Astrocyte of the cerebellum (primary cell): Measurements from ENCODE around the gene MYPN.
"Not testable (repeated sequence)": the region's sequence is repeated elsewhere in the genome, so short reads cannot be mapped to it uniquely, and the experiment has no call there.

ENCODE experiments used
- DNase-seq: peaks from one replicate; pipeline ENCODE4 v3.0.0-alpha.2; 2011; ENCODE audit warnings: low read depth
- H3K4me3 ChIP-seq: 2 replicates; pipeline ENCODE4 v1.5.1; 2011; ENCODE audit warnings: mild to moderate bottlenecking, low read depth, low read length, moderate library complexity
- in situ Hi-C: cut with HindIII; loops from 2 replicates; pipeline ENCODE4 v1.10.0; 2017; ENCODE audit warnings: low sequenced_read_pairs
- TF ChIP-seq, protein P1 (sequence below): IDR thresholded peaks from 2 replicates; pipeline ENCODE4 v1.5.1; 2012; ENCODE audit warnings: low read length, low read depth, moderate library complexity, mild to moderate bottlenecking; ENCODE audit errors: missing control alignments

The MYPN gene

DNA sequence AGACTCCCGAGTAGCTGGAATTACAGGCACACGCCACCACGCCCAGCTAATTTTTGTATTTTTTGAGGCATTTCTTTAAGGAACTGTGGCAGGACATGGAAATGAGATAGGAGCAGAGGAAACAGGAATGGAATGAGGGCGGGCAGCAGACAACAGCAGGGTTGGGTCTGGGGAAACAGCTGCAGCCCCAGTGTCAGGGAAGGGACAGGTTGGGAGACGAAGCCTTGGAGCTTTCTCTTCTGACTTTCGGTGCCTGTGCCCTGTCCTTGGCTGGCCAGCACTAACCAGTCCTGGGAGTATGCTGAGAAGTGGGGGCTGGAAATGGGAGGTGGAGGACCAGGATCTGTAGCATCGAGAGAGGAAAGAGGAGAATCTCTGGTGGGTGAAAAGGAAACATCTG, 75.3 kb downstream of the MYPN start:
- in situ Hi-C loops = no loop called here
- H3K4me3 ChIP-seq = no peak overlapping the region
- TF ChIP-seq, protein P1, sequence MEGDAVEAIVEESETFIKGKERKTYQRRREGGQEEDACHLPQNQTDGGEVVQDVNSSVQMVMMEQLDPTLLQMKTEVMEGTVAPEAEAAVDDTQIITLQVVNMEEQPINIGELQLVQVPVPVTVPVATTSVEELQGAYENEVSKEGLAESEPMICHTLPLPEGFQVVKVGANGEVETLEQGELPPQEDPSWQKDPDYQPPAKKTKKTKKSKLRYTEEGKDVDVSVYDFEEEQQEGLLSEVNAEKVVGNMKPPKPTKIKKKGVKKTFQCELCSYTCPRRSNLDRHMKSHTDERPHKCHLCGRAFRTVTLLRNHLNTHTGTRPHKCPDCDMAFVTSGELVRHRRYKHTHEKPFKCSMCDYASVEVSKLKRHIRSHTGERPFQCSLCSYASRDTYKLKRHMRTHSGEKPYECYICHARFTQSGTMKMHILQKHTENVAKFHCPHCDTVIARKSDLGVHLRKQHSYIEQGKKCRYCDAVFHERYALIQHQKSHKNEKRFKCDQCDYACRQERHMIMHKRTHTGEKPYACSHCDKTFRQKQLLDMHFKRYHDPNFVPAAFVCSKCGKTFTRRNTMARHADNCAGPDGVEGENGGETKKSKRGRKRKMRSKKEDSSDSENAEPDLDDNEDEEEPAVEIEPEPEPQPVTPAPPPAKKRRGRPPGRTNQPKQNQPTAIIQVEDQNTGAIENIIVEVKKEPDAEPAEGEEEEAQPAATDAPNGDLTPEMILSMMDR = no peak
- no peak for DNase-seq

- DNase-seq = no peak
- H3K4me3 ChIP-seq = no peak overlapping the region
- in situ Hi-C loops = no loop called here
- TF ChIP-seq, protein P1 = no peak
Observed at GRCh38 chr10:68185085-68185484, 75.8 kb downstream of the MYPN start.

DNA sequence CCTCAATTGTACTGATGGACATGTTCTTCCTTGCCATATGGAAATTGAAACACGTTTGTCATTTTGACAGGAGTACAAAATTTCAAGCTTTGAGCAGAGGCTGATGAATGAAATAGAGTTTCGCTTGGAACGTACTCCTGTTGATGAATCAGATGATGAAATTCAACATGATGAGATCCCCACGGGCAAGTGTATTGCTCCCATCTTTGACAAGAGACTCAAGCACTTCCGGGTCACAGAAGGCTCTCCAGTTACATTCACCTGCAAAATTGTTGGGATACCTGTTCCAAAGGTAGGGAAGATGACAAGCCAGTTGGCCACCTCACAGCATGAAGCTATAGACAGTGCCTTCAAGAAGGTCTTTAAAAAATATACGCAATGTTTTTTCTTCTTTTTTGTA, 79.5 kb downstream of the MYPN start:
- no peak for DNase-seq
- no peak overlapping the region for H3K4me3 ChIP-seq
- in situ Hi-C loops = no loop called here
- TF ChIP-seq, protein P1 = no peak

GRCh38 chr10:68192113-68192512, 82.8 kb downstream of the MYPN start:
- DNase-seq = no peak
- no peak overlapping the region for H3K4me3 ChIP-seq
- TF ChIP-seq, protein P1 = no peak
- in situ Hi-C loops = no loop called here

- H3K4me3 ChIP-seq = no peak overlapping the region
- in situ Hi-C loops = no loop called here
- TF ChIP-seq, protein P1 = no peak
- no peak for DNase-seq
Observed at GRCh38 chr10:68194290-68194689, 85.0 kb downstream of the MYPN start.

- DNase-seq, H3K4me3 ChIP-seq, in situ Hi-C loops: not testable (repeated sequence)
Observed at GRCh38 chr10:68195776-68196175, 86.5 kb downstream of the MYPN start.

- H3K4me3 ChIP-seq = no peak overlapping the region
- in situ Hi-C loops = no loop called here
- TF ChIP-seq, protein P1 = no peak
- DNase-seq = no peak
Observed at GRCh38 chr10:68196701-68197100, 87.4 kb downstream of the MYPN start.
